GM12873 (cell line): ENCODE data around the gene BORCS5.

Source experiments
- CTCF ChIP-seq: IDR thresholded peaks from 2 replicates; pipeline ENCODE4 v1.5.1; 2012; ENCODE audit warnings: low read depth, mild to moderate bottlenecking, moderate library complexity, low read length, control low read depth; ENCODE audit not compliant: insufficient read depth; ENCODE audit errors: missing control alignments

BORCS5 gene

DNA sequence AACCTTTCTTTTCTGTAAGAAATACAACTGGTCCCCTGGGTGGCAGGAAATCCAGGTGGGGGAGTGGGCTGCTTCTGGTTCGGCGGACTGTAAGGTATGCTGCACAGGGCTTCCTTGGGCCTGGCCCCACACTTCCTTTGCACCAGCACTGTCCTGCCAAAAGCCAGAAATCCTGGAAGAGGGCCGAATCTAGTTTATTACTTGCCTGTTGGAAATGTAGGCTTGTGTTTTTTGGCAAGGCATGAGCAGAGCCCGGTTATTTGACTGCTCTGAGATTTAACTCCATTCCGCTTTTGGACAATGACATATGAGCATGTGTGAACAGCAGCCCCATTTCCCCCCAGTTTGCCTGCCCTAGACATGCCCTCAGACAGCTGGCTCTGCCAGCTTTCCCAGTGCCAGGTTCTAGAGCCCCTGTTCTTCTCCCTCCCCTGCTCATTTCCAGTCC lies 86.6 kb downstream of the BORCS5 start:
- no peak for TF ChIP-seq CTCF

GRCh38 chr12:12445165-12445881 lies 88.4 kb downstream of the BORCS5 start:
- no peak for TF ChIP-seq CTCF

GRCh38 chr12:12445882-12446181 lies 89.0 kb downstream of the BORCS5 start:
- no peak for TF ChIP-seq CTCF

DNA sequence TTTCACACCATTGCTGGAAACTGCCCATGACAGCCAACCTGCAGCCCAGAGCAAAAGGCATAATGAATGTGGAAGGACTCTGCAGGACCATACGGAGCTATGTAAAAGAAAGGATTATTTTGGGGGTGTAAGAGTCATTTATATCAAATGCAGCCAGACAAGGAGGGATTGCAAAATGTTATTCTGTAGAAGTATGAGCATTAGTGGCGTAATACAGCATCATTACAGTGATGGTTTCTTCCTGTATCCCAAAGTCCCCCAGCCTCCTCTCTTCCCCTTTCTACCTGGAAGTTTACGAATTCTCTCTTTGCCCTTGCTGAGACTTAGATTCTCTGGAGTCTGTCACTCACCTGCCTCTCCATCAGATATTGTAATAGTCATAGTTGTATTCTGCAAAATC lies 89.9 kb downstream of the BORCS5 start:
- TF ChIP-seq CTCF: no peak

DNA sequence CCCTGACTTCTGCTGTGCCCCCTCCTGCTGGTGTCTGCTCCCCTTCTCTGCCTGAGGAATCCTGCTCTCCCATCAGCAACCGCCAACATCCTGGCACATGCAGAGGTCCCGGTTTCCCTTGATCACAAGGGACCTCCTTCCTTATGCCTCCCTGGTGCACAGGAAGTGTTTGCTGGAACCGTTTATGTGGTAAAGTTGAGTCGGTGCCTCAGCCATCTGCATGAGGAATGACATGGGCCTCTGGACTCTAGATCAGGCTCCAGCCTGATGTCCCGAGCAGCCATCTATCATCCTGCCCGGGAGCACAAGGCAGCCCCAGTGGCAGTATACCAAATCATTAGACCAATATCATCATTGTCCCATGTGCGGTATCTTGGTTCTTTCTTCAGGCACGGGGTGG lies 90.4 kb downstream of the BORCS5 start:
- TF ChIP-seq CTCF: no peak

DNA sequence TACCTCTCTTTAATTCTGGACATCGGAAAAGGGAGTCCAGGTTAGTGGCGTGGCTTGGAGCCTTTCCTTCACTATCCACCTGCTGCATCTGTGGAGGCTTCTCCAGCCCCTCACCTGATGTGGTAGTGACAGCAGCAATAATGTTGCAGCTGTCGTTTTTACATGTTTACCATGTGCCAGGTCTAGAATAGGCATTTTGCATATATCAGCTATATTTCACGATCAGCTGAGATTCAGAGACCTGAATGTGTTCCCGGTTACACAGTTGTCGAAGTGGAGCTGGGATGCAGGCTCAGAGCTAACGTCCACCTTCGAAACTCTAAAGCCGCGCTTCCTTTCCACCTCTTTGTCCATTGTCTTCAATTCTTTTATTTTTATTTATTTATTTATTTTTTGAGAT lies 91.0 kb downstream of the BORCS5 start:
- no peak for TF ChIP-seq CTCF

- no peak for TF ChIP-seq CTCF
Observed at GRCh38 chr12:12449533-12450025, 92.7 kb downstream of the BORCS5 start.

DNA sequence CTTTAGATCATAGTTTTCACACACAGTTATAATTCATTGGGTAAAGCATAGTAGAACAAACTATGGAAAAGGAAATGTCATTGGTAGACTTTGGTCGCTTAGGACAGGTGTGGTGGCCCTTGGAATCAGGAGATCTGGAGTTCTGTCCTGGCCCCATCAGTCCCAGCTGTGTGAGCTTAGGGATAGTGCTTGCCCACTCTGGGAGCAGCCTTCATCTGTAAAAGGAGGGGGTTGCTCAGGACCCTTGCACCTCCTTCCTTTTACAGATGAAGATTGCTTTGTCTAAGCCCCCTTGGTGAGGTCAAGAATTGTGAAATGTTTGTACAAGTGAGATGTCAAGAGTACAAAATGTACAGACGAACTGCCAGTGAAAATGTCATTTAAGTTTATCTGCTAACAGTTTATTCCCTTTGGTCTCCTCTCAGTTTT lies 93.2 kb downstream of the BORCS5 start:
- TF ChIP-seq CTCF: no peak
